ENCODE data around the gene MED12L. TPM values are rescaled to one million over a fixed set of nuclear protein-coding genes. Genes with fewer than 3 reads are reported as not detected.

MED12L gene
- total RNA-seq, 1 donor, result 2.2 TPM

DNA sequence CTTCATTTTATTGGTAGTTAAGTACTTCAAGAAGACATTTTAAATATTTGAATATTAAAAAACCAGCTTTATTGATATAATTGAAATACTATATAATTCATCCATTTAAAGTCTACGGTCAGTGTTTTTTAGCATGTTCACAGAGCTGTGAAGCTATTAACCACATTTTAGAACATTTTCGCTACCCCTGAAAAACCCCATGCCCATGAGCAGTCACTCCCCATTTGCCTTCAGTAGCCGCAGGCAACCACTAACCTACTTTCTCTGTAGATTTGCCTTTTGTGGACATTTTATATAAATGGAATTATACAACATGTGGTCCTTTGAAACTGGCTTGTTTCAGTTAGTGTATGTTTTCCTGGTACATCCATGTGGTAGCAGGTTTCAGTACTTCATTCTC, 61.8 kb downstream of the MED12L start:
- Histone ChIP-seq H3K4me3 (ENCODE audit: insufficient read depth, low read length) (no peak overlapping the region), H2AFZ (ENCODE audit: low read length) (no peak overlapping the region), H3K4me2 (ENCODE audit: insufficient read depth, low read length) (no peak overlapping the region), H4K20me1 (ENCODE audit: insufficient read depth, low read length) (no peaks in the 10 kb centered on the region), H3K9me3 (ENCODE audit: low read depth, low read length) (no peaks in the 10 kb centered on the region), H3K27ac (ENCODE audit: low read depth, low read length) (no peak overlapping the region), H3K36me3 (ENCODE audit: insufficient read depth, low read length) (no peaks in the 10 kb centered on the region), H3K27me3 (ENCODE audit: insufficient read depth, low read length) (peaks cover 36% of the 10 kb centered on the region), H3K4me1 (ENCODE audit: insufficient read depth, low read length) (peaks cover 10% of the 10 kb centered on the region), H3K79me2 (ENCODE audit: insufficient read depth, low read length) (no peaks in the 10 kb centered on the region)
- TF ChIP-seq, protein P1, sequence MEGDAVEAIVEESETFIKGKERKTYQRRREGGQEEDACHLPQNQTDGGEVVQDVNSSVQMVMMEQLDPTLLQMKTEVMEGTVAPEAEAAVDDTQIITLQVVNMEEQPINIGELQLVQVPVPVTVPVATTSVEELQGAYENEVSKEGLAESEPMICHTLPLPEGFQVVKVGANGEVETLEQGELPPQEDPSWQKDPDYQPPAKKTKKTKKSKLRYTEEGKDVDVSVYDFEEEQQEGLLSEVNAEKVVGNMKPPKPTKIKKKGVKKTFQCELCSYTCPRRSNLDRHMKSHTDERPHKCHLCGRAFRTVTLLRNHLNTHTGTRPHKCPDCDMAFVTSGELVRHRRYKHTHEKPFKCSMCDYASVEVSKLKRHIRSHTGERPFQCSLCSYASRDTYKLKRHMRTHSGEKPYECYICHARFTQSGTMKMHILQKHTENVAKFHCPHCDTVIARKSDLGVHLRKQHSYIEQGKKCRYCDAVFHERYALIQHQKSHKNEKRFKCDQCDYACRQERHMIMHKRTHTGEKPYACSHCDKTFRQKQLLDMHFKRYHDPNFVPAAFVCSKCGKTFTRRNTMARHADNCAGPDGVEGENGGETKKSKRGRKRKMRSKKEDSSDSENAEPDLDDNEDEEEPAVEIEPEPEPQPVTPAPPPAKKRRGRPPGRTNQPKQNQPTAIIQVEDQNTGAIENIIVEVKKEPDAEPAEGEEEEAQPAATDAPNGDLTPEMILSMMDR (IDR thresholded peaks at IDR 0.05; ENCODE audit: extremely low read depth, low read depth, low read length), result no peak
- no peak for DNase-seq (ENCODE audit: insufficient read length, low spot score, missing footprints)

DNA sequence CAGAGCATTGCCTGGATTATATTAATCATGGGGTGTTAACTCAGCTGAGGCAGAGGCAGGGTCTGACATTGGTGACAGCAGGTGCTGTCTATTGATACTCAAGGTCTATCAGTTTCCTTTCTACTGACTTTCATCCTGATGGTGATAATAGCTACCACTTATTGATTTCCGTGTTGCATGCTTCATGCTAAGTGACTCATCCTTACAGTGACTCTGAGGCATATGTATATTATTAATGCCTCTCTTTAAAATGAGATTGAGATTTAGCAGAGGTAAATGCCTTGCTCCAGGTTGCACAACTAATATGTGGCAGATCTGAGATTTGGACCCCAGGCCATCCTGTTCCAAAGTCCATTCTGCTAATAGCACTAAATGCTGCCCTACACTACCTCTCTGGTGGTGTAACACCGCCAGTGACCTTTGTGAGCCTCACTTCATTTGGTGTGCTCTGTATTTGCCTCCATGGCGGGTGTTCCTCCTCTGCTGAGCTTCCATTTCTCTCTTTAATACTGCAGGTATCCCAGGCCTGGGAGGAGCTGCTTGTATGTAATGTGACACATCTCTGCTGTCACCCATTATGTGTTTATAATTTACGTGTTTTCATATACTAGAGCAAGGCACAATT, 67.1 kb downstream of the MED12L start:
- Histone ChIP-seq H2AFZ (ENCODE audit: low read length) (no peak overlapping the region), H4K20me1 (ENCODE audit: insufficient read depth, low read length) (no peaks in the 10 kb centered on the region), H3K36me3 (ENCODE audit: insufficient read depth, low read length) (no peaks in the 10 kb centered on the region), H3K27ac (ENCODE audit: low read depth, low read length) (no peak overlapping the region), H3K4me1 (ENCODE audit: insufficient read depth, low read length) (no peaks in the 10 kb centered on the region), H3K9me3 (ENCODE audit: low read depth, low read length) (no peaks in the 10 kb centered on the region), H3K27me3 (ENCODE audit: insufficient read depth, low read length) (peaks cover 16% of the 10 kb centered on the region), H3K4me3 (ENCODE audit: insufficient read depth, low read length) (no peak overlapping the region), H3K79me2 (ENCODE audit: insufficient read depth, low read length) (no peaks in the 10 kb centered on the region), H3K4me2 (ENCODE audit: insufficient read depth, low read length) (no peak overlapping the region)
- no peak for DNase-seq (ENCODE audit: insufficient read length, low spot score, missing footprints)
- TF ChIP-seq, protein P1 (IDR thresholded peaks at IDR 0.05; ENCODE audit: extremely low read depth, low read depth, low read length), result no peak

DNA sequence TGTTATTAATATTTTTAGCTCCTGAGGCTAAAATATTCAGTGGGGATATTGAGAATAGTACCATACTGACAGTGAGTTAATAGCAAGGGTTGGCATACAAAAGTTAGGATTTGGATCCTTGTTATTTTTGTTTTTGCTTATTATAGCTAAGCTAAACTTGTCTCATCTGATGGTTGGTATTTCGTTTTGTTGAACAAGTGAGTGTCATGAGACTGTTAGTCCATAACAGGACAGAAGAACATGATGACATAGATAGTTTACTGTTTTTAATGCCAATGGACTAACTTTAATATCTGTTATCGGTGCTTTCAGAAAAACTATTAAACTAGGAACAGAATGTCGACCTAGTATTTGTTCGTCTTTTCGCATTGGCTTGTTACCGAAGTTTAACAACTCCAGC, 69.1 kb downstream of the MED12L start:
- H3K36me3 ChIP-seq (ENCODE audit: insufficient read depth, low read length), result no peaks in the 10 kb centered on the region
- no peaks in the 10 kb centered on the region for H3K4me1 ChIP-seq (ENCODE audit: insufficient read depth, low read length)
- H3K9me3 ChIP-seq (ENCODE audit: low read depth, low read length), result no peaks in the 10 kb centered on the region
- no peaks in the 10 kb centered on the region for H3K79me2 ChIP-seq (ENCODE audit: insufficient read depth, low read length)
- DNase-seq (ENCODE audit: insufficient read length, low spot score, missing footprints), result no peak
- no peak overlapping the region for H3K4me2 ChIP-seq (ENCODE audit: insufficient read depth, low read length)
- H3K27ac ChIP-seq (ENCODE audit: low read depth, low read length), result no peak overlapping the region
- H4K20me1 ChIP-seq (ENCODE audit: insufficient read depth, low read length), result no peaks in the 10 kb centered on the region
- H3K4me3 ChIP-seq (ENCODE audit: insufficient read depth, low read length), result no peak overlapping the region
- TF ChIP-seq, protein P1 (IDR thresholded peaks at IDR 0.05; ENCODE audit: extremely low read depth, low read depth, low read length), result no peak
- H2AFZ ChIP-seq (ENCODE audit: low read length), result no peak overlapping the region
- peaks cover 6% of the 10 kb centered on the region for H3K27me3 ChIP-seq (ENCODE audit: insufficient read depth, low read length)

DNA sequence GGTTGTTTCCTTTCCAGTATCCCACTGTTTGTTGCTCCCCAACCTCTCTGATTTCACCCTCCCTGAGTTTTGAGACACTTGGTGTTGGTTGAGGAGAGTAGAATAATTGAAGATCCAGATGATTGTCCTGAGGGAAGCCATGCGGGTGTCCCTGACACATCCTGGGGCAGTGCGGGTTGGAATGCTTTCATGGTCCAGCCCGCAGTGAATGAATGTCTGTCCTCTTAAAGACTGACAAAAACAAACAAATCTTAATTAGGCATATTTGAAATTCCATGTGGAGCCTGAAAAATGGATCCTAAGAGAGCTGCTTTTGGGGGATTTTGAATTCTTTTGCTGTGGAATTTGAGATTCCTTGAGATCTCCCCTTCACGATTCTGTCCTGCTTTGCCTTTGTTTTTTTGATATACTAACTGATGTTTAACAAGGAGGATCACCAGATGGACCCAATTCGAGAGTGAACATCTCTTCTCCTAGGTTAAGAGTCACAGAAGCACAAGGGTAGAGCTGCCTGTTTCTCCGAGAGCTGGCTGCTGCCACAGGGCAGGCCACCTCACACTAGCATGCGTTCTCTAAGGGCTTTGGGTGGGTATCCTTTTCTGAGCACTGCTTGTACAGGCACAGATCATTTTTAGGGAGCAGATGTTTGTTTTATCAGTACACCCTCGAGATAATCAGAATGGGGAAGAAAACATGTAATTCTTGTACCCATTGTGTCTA, 70.1 kb downstream of the MED12L start:
- peaks cover 7% of the 10 kb centered on the region for H3K27me3 ChIP-seq (ENCODE audit: insufficient read depth, low read length)
- no peaks in the 10 kb centered on the region for H4K20me1 ChIP-seq (ENCODE audit: insufficient read depth, low read length)
- no peaks in the 10 kb centered on the region for H3K36me3 ChIP-seq (ENCODE audit: insufficient read depth, low read length)
- no peak overlapping the region for H2AFZ ChIP-seq (ENCODE audit: low read length)
- DNase-seq (ENCODE audit: insufficient read length, low spot score, missing footprints), result no peak
- H3K27ac ChIP-seq (ENCODE audit: low read depth, low read length), result no peak overlapping the region
- TF ChIP-seq, protein P1 (IDR thresholded peaks at IDR 0.05; ENCODE audit: extremely low read depth, low read depth, low read length), result no peak
- no peak overlapping the region for H3K4me2 ChIP-seq (ENCODE audit: insufficient read depth, low read length)
- H3K9me3 ChIP-seq (ENCODE audit: low read depth, low read length), result no peaks in the 10 kb centered on the region
- no peaks in the 10 kb centered on the region for H3K4me1 ChIP-seq (ENCODE audit: insufficient read depth, low read length)
- no peaks in the 10 kb centered on the region for H3K79me2 ChIP-seq (ENCODE audit: insufficient read depth, low read length)
- no peak overlapping the region for H3K4me3 ChIP-seq (ENCODE audit: insufficient read depth, low read length)
